ENCODE measurements around the gene TINAGL1.

TINAGL1 gene

GRCh38 chr1:31569596-31570173, 6.6 kb upstream of the TINAGL1 start:
- Histone ChIP-seq H2AFZ (ENCODE audit: low read depth, low read length) (no peak overlapping the region), H3K4me2 (ENCODE audit: low read length) (no peak overlapping the region), H3K4me3 (ENCODE audit: low read length) (no peak overlapping the region), H3K79me2 (ENCODE audit: low read length) (no peaks in the 10 kb centered on the region), H4K20me1 (ENCODE audit: insufficient read depth, low read length) (no peaks in the 10 kb centered on the region), H3K9me3 (ENCODE audit: insufficient read depth, low read length) (no peaks in the 10 kb centered on the region), H3K4me1 (ENCODE audit: low read length) (peaks cover 7% of the 10 kb centered on the region), H3K9ac (ENCODE audit: low read length) (no peak overlapping the region), H3K27me3 (ENCODE audit: low read depth, low read length) (no peaks in the 10 kb centered on the region), H3K27ac (ENCODE audit: low read length) (no peak overlapping the region), H3K36me3 (replicated peaks; ENCODE audit: low read depth, low read length) (no peaks in the 10 kb centered on the region)
- TF ChIP-seq EZH2phosphoT487 (IDR thresholded peaks at IDR 0.05; ENCODE audit: low read depth): no peak
- no peak for TF ChIP-seq CTCF (IDR thresholded peaks at IDR 0.05; ENCODE audit: low read depth, low read length)

- Histone ChIP-seq H3K4me3 (ENCODE audit: low read length) (no peak overlapping the region), H3K4me2 (ENCODE audit: low read length) (no peak overlapping the region), H3K27ac (ENCODE audit: low read length) (no peak overlapping the region), H3K9ac (ENCODE audit: low read length) (no peak overlapping the region), H3K9me3 (ENCODE audit: insufficient read depth, low read length) (no peaks in the 10 kb centered on the region), H3K27me3 (ENCODE audit: low read depth, low read length) (no peaks in the 10 kb centered on the region), H2AFZ (ENCODE audit: low read depth, low read length) (no peak overlapping the region), H3K36me3 (replicated peaks; ENCODE audit: low read depth, low read length) (no peaks in the 10 kb centered on the region), H3K79me2 (ENCODE audit: low read length) (no peaks in the 10 kb centered on the region), H3K4me1 (ENCODE audit: low read length) (peaks cover 7% of the 10 kb centered on the region), H4K20me1 (ENCODE audit: insufficient read depth, low read length) (no peaks in the 10 kb centered on the region)
- TF ChIP-seq CTCF (IDR thresholded peaks at IDR 0.05; ENCODE audit: low read depth, low read length): no peak
These were observed 6.1 kb upstream of the TINAGL1 start for GRCh38 chr1:31570228-31570627.

- Histone ChIP-seq H3K9ac (ENCODE audit: low read length) (no peak overlapping the region), H3K4me2 (ENCODE audit: low read length) (no peak overlapping the region), H3K9me3 (ENCODE audit: insufficient read depth, low read length) (no peaks in the 10 kb centered on the region), H3K36me3 (replicated peaks; ENCODE audit: low read depth, low read length) (no peaks in the 10 kb centered on the region), H3K27me3 (ENCODE audit: low read depth, low read length) (no peaks in the 10 kb centered on the region), H3K27ac (ENCODE audit: low read length) (no peak overlapping the region), H3K4me3 (ENCODE audit: low read length) (no peak overlapping the region), H3K4me1 (ENCODE audit: low read length) (peaks cover 7% of the 10 kb centered on the region), H2AFZ (ENCODE audit: low read depth, low read length) (no peak overlapping the region), H3K79me2 (ENCODE audit: low read length) (no peaks in the 10 kb centered on the region), H4K20me1 (ENCODE audit: insufficient read depth, low read length) (no peaks in the 10 kb centered on the region)
- no peak for TF ChIP-seq EZH2phosphoT487 (IDR thresholded peaks at IDR 0.05; ENCODE audit: low read depth)
- no peak for TF ChIP-seq CTCF (IDR thresholded peaks at IDR 0.05; ENCODE audit: low read depth, low read length)
These were observed 5.4 kb upstream of the TINAGL1 start for GRCh38 chr1:31570906-31571305.

- Histone ChIP-seq H3K4me3 (ENCODE audit: low read length) (no peak overlapping the region), H3K79me2 (ENCODE audit: low read length) (no peaks in the 10 kb centered on the region), H4K20me1 (ENCODE audit: insufficient read depth, low read length) (no peaks in the 10 kb centered on the region), H3K9me3 (ENCODE audit: insufficient read depth, low read length) (no peaks in the 10 kb centered on the region), H3K4me2 (ENCODE audit: low read length) (no peak overlapping the region), H3K27ac (ENCODE audit: low read length) (no peak overlapping the region), H2AFZ (ENCODE audit: low read depth, low read length) (no peak overlapping the region), H3K9ac (ENCODE audit: low read length) (no peak overlapping the region), H3K4me1 (ENCODE audit: low read length) (peaks cover 7% of the 10 kb centered on the region), H3K27me3 (ENCODE audit: low read depth, low read length) (no peaks in the 10 kb centered on the region), H3K36me3 (replicated peaks; ENCODE audit: low read depth, low read length) (no peaks in the 10 kb centered on the region)
- TF ChIP-seq EZH2phosphoT487 (IDR thresholded peaks at IDR 0.05; ENCODE audit: low read depth) (no peak), CTCF (IDR thresholded peaks at IDR 0.05; ENCODE audit: low read depth, low read length) (no peak)
These were observed 4.7 kb upstream of the TINAGL1 start for GRCh38 chr1:31571340-31572295.
